ENCODE data around the gene DGCR2. TPM values are rescaled to one million over a fixed set of nuclear protein-coding genes. Genes with fewer than 3 reads are reported as not detected.

The DGCR2 gene
- total and polyA plus RNA-seq, 2 experiments from 2014 or later, result 18.5 to 83.0 TPM

- TF ChIP-seq CTCF (conservative IDR thresholded peaks at IDR 0.05; ENCODE audit: low read depth in 2 of 2) (no peak), POLR2AphosphoS5 (IDR thresholded peaks at IDR 0.05; ENCODE audit: low read depth) (no peak)
Observed at GRCh38 chr22:19143212-19143611, 21.0 kb upstream of the DGCR2 start (continued).

DNA sequence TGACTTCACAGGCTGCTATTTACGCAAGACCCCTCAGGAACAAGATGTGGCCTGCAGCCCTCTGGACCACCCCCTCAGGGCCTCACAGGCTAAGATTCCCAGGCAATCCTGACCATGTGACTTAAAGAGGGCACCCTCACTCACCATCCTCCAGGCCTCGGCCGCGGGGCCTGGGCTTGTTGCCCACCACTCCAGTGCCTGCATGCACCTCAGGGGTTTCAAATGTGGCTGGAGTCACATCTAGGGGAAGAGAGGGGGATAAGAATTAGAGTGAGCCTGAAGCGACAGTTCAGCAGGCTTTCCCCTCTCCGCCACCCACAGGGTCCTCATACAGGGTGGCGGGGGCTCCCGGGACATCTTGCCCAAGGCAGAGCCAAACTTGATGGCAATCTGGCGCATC is 20.2 kb upstream of the DGCR2 start:
- Histone ChIP-seq H3F3A (replicated peaks; ENCODE audit: low read depth) (0 out of 2 replicates have a peak, but pooled peaks cover 4% of the 10 kb centered on the region), H3K4me2 (no peak overlapping the region), H3K36me3 (ENCODE audit: insufficient read depth) (peaks cover 6% of the 10 kb centered on the region), H3K79me2 (replicated peaks; ENCODE audit: insufficient read depth) (peaks cover 12% of the 10 kb centered on the region), H3K27ac (ENCODE audit: low read depth) (no peak overlapping the region), H3K27me3 (ENCODE audit: insufficient read depth) (peaks cover 26% of the 10 kb centered on the region), H3K4me3 (no peak overlapping the region), H3K9me2 (ENCODE audit: insufficient read depth) (no peaks in the 10 kb centered on the region), H3K4me1 (ENCODE audit: insufficient read depth) (peaks cover 4% of the 10 kb centered on the region; the same call in 1 of the 2 replicates), H4K20me1 (replicated peaks; ENCODE audit: insufficient read depth) (no peaks in the 10 kb centered on the region), H2AFZ (no peak overlapping the region)
- peak overlapping the region; percentile 54; the same call in 2 of the 3 replicates for H3K4me3 Mint-ChIP-seq
- no peak for TF ChIP-seq POLR2AphosphoS5 (IDR thresholded peaks at IDR 0.05; ENCODE audit: low read depth)
- TF ChIP-seq ZNF331 (CRISPR knock-in tag; IDR thresholded peaks at IDR 0.05; ENCODE audit: low read depth), result no peak
- TF ChIP-seq EZH2phosphoT487 (IDR thresholded peaks at IDR 0.05; ENCODE audit: unreplicated experiment), result no peak
- TF ChIP-seq NANOG (IDR thresholded peaks at IDR 0.05; ENCODE audit: borderline replicate concordance), result no peak
- TF ChIP-seq, protein P1, sequence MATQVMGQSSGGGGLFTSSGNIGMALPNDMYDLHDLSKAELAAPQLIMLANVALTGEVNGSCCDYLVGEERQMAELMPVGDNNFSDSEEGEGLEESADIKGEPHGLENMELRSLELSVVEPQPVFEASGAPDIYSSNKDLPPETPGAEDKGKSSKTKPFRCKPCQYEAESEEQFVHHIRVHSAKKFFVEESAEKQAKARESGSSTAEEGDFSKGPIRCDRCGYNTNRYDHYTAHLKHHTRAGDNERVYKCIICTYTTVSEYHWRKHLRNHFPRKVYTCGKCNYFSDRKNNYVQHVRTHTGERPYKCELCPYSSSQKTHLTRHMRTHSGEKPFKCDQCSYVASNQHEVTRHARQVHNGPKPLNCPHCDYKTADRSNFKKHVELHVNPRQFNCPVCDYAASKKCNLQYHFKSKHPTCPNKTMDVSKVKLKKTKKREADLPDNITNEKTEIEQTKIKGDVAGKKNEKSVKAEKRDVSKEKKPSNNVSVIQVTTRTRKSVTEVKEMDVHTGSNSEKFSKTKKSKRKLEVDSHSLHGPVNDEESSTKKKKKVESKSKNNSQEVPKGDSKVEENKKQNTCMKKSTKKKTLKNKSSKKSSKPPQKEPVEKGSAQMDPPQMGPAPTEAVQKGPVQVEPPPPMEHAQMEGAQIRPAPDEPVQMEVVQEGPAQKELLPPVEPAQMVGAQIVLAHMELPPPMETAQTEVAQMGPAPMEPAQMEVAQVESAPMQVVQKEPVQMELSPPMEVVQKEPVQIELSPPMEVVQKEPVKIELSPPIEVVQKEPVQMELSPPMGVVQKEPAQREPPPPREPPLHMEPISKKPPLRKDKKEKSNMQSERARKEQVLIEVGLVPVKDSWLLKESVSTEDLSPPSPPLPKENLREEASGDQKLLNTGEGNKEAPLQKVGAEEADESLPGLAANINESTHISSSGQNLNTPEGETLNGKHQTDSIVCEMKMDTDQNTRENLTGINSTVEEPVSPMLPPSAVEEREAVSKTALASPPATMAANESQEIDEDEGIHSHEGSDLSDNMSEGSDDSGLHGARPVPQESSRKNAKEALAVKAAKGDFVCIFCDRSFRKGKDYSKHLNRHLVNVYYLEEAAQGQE (IDR thresholded peaks at IDR 0.05; ENCODE audit: unreplicated experiment), result no peak
- no peak for TF ChIP-seq ZNF114 (CRISPR knock-in tag; IDR thresholded peaks at IDR 0.05)
- no peak for TF ChIP-seq STAT1 (IDR thresholded peaks at IDR 0.05; ENCODE audit: unreplicated experiment)
- no peak for TF ChIP-seq ZNF462 (CRISPR knock-in tag; IDR thresholded peaks at IDR 0.05)
- TF ChIP-seq EZH2 (IDR thresholded peaks at IDR 0.05; ENCODE audit: low read depth, unreplicated experiment), result no peak
- no peak for TF ChIP-seq CREB1 (CRISPR knock-in tag; IDR thresholded peaks at IDR 0.05; ENCODE audit: low read depth)
- no peak for TF ChIP-seq JUNB (IDR thresholded peaks at IDR 0.05; ENCODE audit: unreplicated experiment)
- TF ChIP-seq CTCF (conservative IDR thresholded peaks at IDR 0.05; ENCODE audit: low read depth in 2 of 2), result no peak
- peaks cover 26% of the 10 kb centered on the region for H3K27me3 Mint-ChIP-seq (ENCODE audit: insufficient read depth, low read depth, poor library complexity)
- peaks cover 18% of the 10 kb centered on the region for H3K4me1 Mint-ChIP-seq
- peaks cover 32% of the 10 kb centered on the region for H3K36me3 Mint-ChIP-seq (ENCODE audit: low read depth)
- no peak for ATAC-seq
- DNase-seq (ENCODE audit: low spot score), result no peak
- H3K27ac Mint-ChIP-seq, result no peak overlapping the region
- H3K9me3 Mint-ChIP-seq, result no peaks in the 10 kb centered on the region

All from GM23338 (cell line).